Adipocyte (in vitro differentiated cells): ENCODE results near the gene PSAT1.

Source experiments
- DNase-seq: peaks from one replicate; pipeline ENCODE4 v3.0.0-alpha.2; 2015; ENCODE audit warnings: low read depth
- H3K27me3 ChIP-seq: replicated peaks from 2 replicates; pipeline ENCODE4 v1.7.0; 2013; ENCODE audit warnings: mild to moderate bottlenecking, low read length, moderate library complexity; ENCODE audit not compliant: control insufficient read depth, insufficient read depth
- H3K36me3 ChIP-seq: 2 replicates; pipeline ENCODE4 v1.7.0; 2013; ENCODE audit warnings: low read length, mild to moderate bottlenecking, moderate library complexity; ENCODE audit not compliant: control insufficient read depth, insufficient read depth, severe bottlenecking
- H3K4me1 ChIP-seq: 2 replicates; pipeline ENCODE4 v1.7.0; 2013; ENCODE audit warnings: mild to moderate bottlenecking, low read length, moderate library complexity; ENCODE audit not compliant: control insufficient read depth, insufficient read depth
- H3K4me3 ChIP-seq: 2 replicates; pipeline ENCODE4 v1.7.0; 2013; ENCODE audit warnings: mild to moderate bottlenecking, low read length, moderate library complexity
- H3K9ac ChIP-seq: 2 replicates; pipeline ENCODE4 v1.7.0; 2013; ENCODE audit warnings: mild to moderate bottlenecking, low read length, moderate library complexity
- H3K9me3 ChIP-seq: 2 replicates; pipeline ENCODE4 v1.7.0; 2013; ENCODE audit warnings: mild to moderate bottlenecking, low read length, moderate library complexity; ENCODE audit not compliant: control insufficient read depth

Gene PSAT1

GRCh38 chr9:78370991-78371390 is 74.1 kb downstream of the PSAT1 start:
- Histone ChIP-seq H3K27me3 (peaks cover 59% of the 10 kb centered on the region), H3K36me3 (no peaks in the 10 kb centered on the region), H3K4me1 (no peaks in the 10 kb centered on the region), H3K9me3 (no peaks in the 10 kb centered on the region), H3K4me3 (no peak overlapping the region), H3K9ac (no peak overlapping the region)
- no peak for DNase-seq

DNA sequence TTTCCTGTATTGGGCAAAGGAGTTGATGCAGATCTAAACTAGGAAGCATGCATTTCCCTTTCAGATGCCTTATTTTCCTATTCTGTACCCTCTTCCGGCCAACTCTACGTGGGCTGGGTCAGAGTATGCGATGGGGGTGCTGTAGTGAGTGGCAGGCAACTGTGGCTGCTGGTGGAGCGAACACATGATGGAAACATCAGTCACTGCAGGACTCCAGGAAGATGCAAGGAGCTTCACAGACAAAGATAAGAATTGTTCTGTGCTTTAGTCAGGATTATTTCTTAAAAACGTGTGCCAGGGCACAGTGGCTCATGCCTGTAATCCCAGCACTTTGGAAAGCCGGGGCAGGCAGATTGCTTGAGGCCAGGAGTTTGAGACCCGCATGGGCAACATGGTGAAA is 75.1 kb downstream of the PSAT1 start:
- H3K27me3 ChIP-seq: peaks cover 59% of the 10 kb centered on the region
- H3K4me1 ChIP-seq: no peaks in the 10 kb centered on the region
- no peaks in the 10 kb centered on the region for H3K9me3 ChIP-seq
- H3K9ac ChIP-seq: no peak overlapping the region
- no peak for DNase-seq
- no peaks in the 10 kb centered on the region for H3K36me3 ChIP-seq
- H3K4me3 ChIP-seq: no peak overlapping the region
